H9 (cell line): ENCODE results near the gene CARD8. TPM values are rescaled to one million over a fixed set of nuclear protein-coding genes. Genes with fewer than 3 reads are reported as not detected.

Experiments
- DNase-seq: peaks from one replicate; pipeline ENCODE4 v3.0.0-alpha.2; 2017
- H2AFZ ChIP-seq: one replicate; pipeline ENCODE4 v1.6.1; 2013; ENCODE audit warnings: mild to moderate bottlenecking, low read length, control low read depth, moderate library complexity
- H2AK5ac ChIP-seq: 2 replicates; pipeline ENCODE4 v1.6.1; 2013; ENCODE audit warnings: low read length, control low read depth, mixed read lengths; ENCODE audit not compliant: insufficient read length
- H2BK120ac ChIP-seq: one replicate; pipeline ENCODE4 v1.6.1; 2013; ENCODE audit warnings: low read depth, mild to moderate bottlenecking, low read length, control low read depth, inconsistent platforms; ENCODE audit not compliant: poor library complexity, severe bottlenecking
- H2BK12ac ChIP-seq: 2 replicates; pipeline ENCODE4 v1.6.1; 2013; ENCODE audit warnings: low read length, control low read depth, mixed read lengths, low read depth; ENCODE audit not compliant: insufficient read length
- H2BK15ac ChIP-seq: 2 replicates; pipeline ENCODE4 v1.6.1; 2013; ENCODE audit warnings: low read depth, low read length, control low read depth
- H2BK20ac ChIP-seq: one replicate; pipeline ENCODE4 v1.6.1; 2013; ENCODE audit warnings: low read depth, mild to moderate bottlenecking, low read length, control low read depth, inconsistent platforms; ENCODE audit not compliant: poor library complexity, severe bottlenecking
- H2BK5ac ChIP-seq: 2 replicates; pipeline ENCODE4 v1.6.1; 2013; ENCODE audit warnings: low read length, control low read depth, mixed read lengths; ENCODE audit not compliant: insufficient read length
- H3K14ac ChIP-seq: 2 replicates; pipeline ENCODE4 v1.6.1; 2013; ENCODE audit warnings: low read length, control low read depth; ENCODE audit not compliant: insufficient read depth
- H3K18ac ChIP-seq: 2 replicates; pipeline ENCODE4 v1.6.1; 2013; ENCODE audit warnings: low read depth, mild to moderate bottlenecking, mixed read lengths, low read length, control low read depth; ENCODE audit not compliant: insufficient read length
- H3K23ac ChIP-seq: 2 replicates; pipeline ENCODE4 v1.6.1; 2013; ENCODE audit warnings: low read length, control low read depth, mixed read lengths, low read depth; ENCODE audit not compliant: insufficient read length
- H3K23me2 ChIP-seq: 2 replicates; pipeline ENCODE4 v1.6.1; 2013; ENCODE audit warnings: low read depth, mild to moderate bottlenecking, mixed read lengths, low read length, control low read depth; ENCODE audit not compliant: insufficient read length, poor library complexity, severe bottlenecking
- H3K27ac ChIP-seq: 2 replicates; pipeline ENCODE4 v1.5.1; 2013; ENCODE audit warnings: low read length, control low read depth, mixed read lengths, low read depth; ENCODE audit not compliant: insufficient read length
- H3K27me3 ChIP-seq: 2 replicates; pipeline ENCODE4 v1.6.1; 2013; ENCODE audit warnings: low read length, control low read depth, inconsistent platforms; ENCODE audit not compliant: insufficient read depth
- H3K4ac ChIP-seq: 2 replicates; pipeline ENCODE4 v1.6.1; 2013; ENCODE audit warnings: low read depth, mild to moderate bottlenecking, control low read depth, inconsistent platforms, low read length, moderate library complexity
- H3K4me1 ChIP-seq: 2 replicates; pipeline ENCODE4 v1.6.1; 2013; ENCODE audit warnings: low read length, control low read depth, inconsistent platforms; ENCODE audit not compliant: insufficient read depth
- H3K4me2 ChIP-seq: 2 replicates; pipeline ENCODE4 v1.6.1; 2013; ENCODE audit warnings: low read length, control low read depth, mixed read lengths; ENCODE audit not compliant: insufficient read length, insufficient read depth
- H3K56ac ChIP-seq: 2 replicates; pipeline ENCODE4 v1.6.1; 2013; ENCODE audit warnings: low read depth, mild to moderate bottlenecking, mixed read lengths, low read length, control low read depth; ENCODE audit not compliant: insufficient read length
- H3K79me1 ChIP-seq: 2 replicates; pipeline ENCODE4 v1.6.1; 2013; ENCODE audit warnings: low read depth, mild to moderate bottlenecking, moderate library complexity, low read length, control low read depth, inconsistent platforms; ENCODE audit not compliant: insufficient read depth, poor library complexity, severe bottlenecking
- H3K79me2 ChIP-seq: 2 replicates; pipeline ENCODE4 v1.6.1; 2013; ENCODE audit warnings: low read length, control low read depth, inconsistent platforms; ENCODE audit not compliant: insufficient read depth
- H3K9ac ChIP-seq: 2 replicates; pipeline ENCODE4 v1.6.1; 2013; ENCODE audit warnings: low read length, control low read depth, mixed read lengths; ENCODE audit not compliant: insufficient read length; ENCODE audit errors: extremely low read depth
- H3K9me3 ChIP-seq: one replicate; pipeline ENCODE4 v1.6.1; 2013; ENCODE audit warnings: low read depth, low read length, inconsistent platforms; ENCODE audit not compliant: control insufficient read depth
- H3T11ph ChIP-seq: one replicate; pipeline ENCODE4 v1.6.1; 2013; ENCODE audit warnings: mild to moderate bottlenecking, low read length, control low read depth, inconsistent platforms
- H4K20me1 ChIP-seq: one replicate; pipeline ENCODE4 v1.6.1; 2013; ENCODE audit not compliant: control insufficient read depth, insufficient read length, insufficient read depth
- H4K5ac ChIP-seq: 2 replicates; pipeline ENCODE4 v1.6.1; 2013; ENCODE audit warnings: low read depth, mild to moderate bottlenecking, mixed read lengths, low read length, control low read depth; ENCODE audit not compliant: insufficient read length
- H4K8ac ChIP-seq: replicated peaks from 2 replicates; pipeline ENCODE4 v1.6.1; 2013; ENCODE audit warnings: low read length, control low read depth, mixed read lengths, low read depth; ENCODE audit not compliant: insufficient read length
- H4K91ac ChIP-seq: 2 replicates; pipeline ENCODE4 v1.6.1; 2013; ENCODE audit warnings: low read depth, mild to moderate bottlenecking, moderate library complexity, mixed read lengths, low read length, control low read depth; ENCODE audit not compliant: insufficient read length
- H3K27ac Mint-ChIP-seq, 3 experiments: 2 replicates in 2 of 3; 3 replicates in 1 of 3; pipeline ENCODE4 v1.8.0; 2020 to 2021; ENCODE audit warnings: mixed read lengths in 3 of 3, mild to moderate bottlenecking in 1 of 3, moderate library complexity in 1 of 3
- H3K27me3 Mint-ChIP-seq: 2 replicates; pipeline ENCODE4 v1.8.0; 2021; ENCODE audit warnings: low read depth, mild to moderate bottlenecking, moderate library complexity, mixed read lengths
- H3K36me3 Mint-ChIP-seq, 3 experiments: 2 replicates in 2 of 3; 3 replicates in 1 of 3; pipeline ENCODE4 v1.8.0; 2020 to 2021; ENCODE audit warnings: low read depth in 3 of 3, mixed read lengths in 3 of 3; ENCODE audit not compliant: insufficient read depth in 1 of 3
- H3K4me1 Mint-ChIP-seq, 2 experiments: 2 replicates each; pipeline ENCODE4 v1.8.0; 2020; ENCODE audit warnings: mixed read lengths in 2 of 2
- H3K4me3 Mint-ChIP-seq, 2 experiments: 2 replicates in 1 of 2; 3 replicates in 1 of 2; pipeline ENCODE4 v1.8.0; 2020 to 2021; ENCODE audit warnings: mild to moderate bottlenecking in 2 of 2, mixed read lengths in 2 of 2, moderate library complexity in 1 of 2
- H3K9me3 Mint-ChIP-seq, 2 experiments: 2 replicates in 1 of 2; 3 replicates in 1 of 2; pipeline ENCODE4 v1.8.0; 2020; ENCODE audit warnings: mild to moderate bottlenecking in 2 of 2, mixed read lengths in 2 of 2, moderate library complexity in 1 of 2
- WGBS: extraction: QIAGEN DNeasy Blood & Tissue Kit; methylation state at CpG from one replicate; pipeline ENCODE4 v1.1.7; 2013; ENCODE audit warnings: missing lambda C conversion rate, low lambda C conversion rate, mixed read lengths; ENCODE audit not compliant: insufficient read length; ENCODE audit errors: extremely low coverage; 5-methylcytosine and 5-hydroxymethylcytosine counted together
- total RNA-seq: library from RNA; stranded (reverse); gene quantifications from 2 replicates; pipeline ENCODE4 v1.2.1, GENCODE V29; 2021
- TF ChIP-seq, protein P1 (sequence below): fragments of 200-600 bp; sonication (generic); conservative IDR thresholded peaks from 3 replicates; pipeline ENCODE4 v1.8.0; 2021; ENCODE audit warnings: antibody characterized with exemption, mild to moderate bottlenecking

The CARD8 gene
- total RNA-seq, 1 experiment from 2014 or later: 21.0 TPM

DNA sequence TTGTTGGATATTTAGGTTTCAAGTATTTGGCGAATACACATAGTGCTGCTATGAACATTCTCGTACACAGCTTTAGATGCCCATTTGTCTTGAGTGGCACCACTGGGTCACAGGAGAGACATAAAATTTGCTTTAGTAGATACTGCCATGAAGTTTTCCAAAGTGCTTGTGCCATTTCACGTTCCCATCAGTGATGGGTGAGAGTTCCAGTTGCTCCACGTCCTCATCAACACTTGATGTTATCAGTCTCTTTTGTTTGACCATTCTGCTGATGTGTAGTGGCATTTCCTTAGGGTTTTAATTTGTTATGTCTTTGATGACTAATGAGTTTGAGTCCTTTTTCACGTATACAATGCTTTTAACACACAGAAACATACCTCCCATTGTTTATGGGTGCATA is 74.2 kb downstream of the CARD8 start:
- no peak overlapping the region for H3K23ac ChIP-seq
- TF ChIP-seq, protein P1, sequence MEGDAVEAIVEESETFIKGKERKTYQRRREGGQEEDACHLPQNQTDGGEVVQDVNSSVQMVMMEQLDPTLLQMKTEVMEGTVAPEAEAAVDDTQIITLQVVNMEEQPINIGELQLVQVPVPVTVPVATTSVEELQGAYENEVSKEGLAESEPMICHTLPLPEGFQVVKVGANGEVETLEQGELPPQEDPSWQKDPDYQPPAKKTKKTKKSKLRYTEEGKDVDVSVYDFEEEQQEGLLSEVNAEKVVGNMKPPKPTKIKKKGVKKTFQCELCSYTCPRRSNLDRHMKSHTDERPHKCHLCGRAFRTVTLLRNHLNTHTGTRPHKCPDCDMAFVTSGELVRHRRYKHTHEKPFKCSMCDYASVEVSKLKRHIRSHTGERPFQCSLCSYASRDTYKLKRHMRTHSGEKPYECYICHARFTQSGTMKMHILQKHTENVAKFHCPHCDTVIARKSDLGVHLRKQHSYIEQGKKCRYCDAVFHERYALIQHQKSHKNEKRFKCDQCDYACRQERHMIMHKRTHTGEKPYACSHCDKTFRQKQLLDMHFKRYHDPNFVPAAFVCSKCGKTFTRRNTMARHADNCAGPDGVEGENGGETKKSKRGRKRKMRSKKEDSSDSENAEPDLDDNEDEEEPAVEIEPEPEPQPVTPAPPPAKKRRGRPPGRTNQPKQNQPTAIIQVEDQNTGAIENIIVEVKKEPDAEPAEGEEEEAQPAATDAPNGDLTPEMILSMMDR: no peak
- no peak overlapping the region for H3K4ac ChIP-seq
- no peak overlapping the region for H4K5ac ChIP-seq
- H4K8ac ChIP-seq: no peak overlapping the region
- H3K23me2 ChIP-seq: no peaks in the 10 kb centered on the region
- H3K27ac ChIP-seq: no peak overlapping the region
- H3K56ac ChIP-seq: no peak overlapping the region
- H3T11ph ChIP-seq: no peak overlapping the region
- no peaks in the 10 kb centered on the region for H3K4me1 ChIP-seq
- no peak overlapping the region for H4K91ac ChIP-seq
- Mint-ChIP-seq H3K4me3 (no peak overlapping the region), H3K27ac (no peak overlapping the region), H3K36me3 (peaks cover 32 to 53% (median 41%) of the 10 kb centered on the region in 3 experiments), H3K4me1 (no peaks in the 10 kb centered on the region), H3K27me3 (no peaks in the 10 kb centered on the region), H3K9me3 (peaks cover 16 to 20% of the 10 kb centered on the region in 2 experiments)
- no peak overlapping the region for H3K14ac ChIP-seq
- DNase-seq: no peak
- no CpG with 5 or more reads among the region's 5 CpGs for WGBS
- H2BK15ac ChIP-seq: no peak overlapping the region
- H4K20me1 ChIP-seq: no peaks in the 10 kb centered on the region
- H3K18ac ChIP-seq: no peak overlapping the region
- no peak overlapping the region for H3K4me2 ChIP-seq
- H3K79me2 ChIP-seq: 0 out of 2 replicates have a peak, but pooled peaks cover 2% of the 10 kb centered on the region
- H3K79me1 ChIP-seq: no peaks in the 10 kb centered on the region
- no peak overlapping the region for H2AK5ac ChIP-seq
- H2BK20ac ChIP-seq: no peak overlapping the region
- H3K27me3 ChIP-seq: no peaks in the 10 kb centered on the region
- no peak overlapping the region for H2BK120ac ChIP-seq
- peaks cover 8% of the 10 kb centered on the region for H3K9me3 ChIP-seq
- H2AFZ ChIP-seq: no peak overlapping the region
- no peak overlapping the region for H2BK5ac ChIP-seq
- no peak overlapping the region for H3K9ac ChIP-seq
- H2BK12ac ChIP-seq: no peak overlapping the region
